ENCODE measurements around the gene NACC2. TPM values are rescaled to one million over a fixed set of nuclear protein-coding genes. Genes with fewer than 3 reads are reported as not detected.

Gene NACC2
- total RNA-seq, 2 experiments from 2014 or later = 4.2 to 5.2 TPM

DNA sequence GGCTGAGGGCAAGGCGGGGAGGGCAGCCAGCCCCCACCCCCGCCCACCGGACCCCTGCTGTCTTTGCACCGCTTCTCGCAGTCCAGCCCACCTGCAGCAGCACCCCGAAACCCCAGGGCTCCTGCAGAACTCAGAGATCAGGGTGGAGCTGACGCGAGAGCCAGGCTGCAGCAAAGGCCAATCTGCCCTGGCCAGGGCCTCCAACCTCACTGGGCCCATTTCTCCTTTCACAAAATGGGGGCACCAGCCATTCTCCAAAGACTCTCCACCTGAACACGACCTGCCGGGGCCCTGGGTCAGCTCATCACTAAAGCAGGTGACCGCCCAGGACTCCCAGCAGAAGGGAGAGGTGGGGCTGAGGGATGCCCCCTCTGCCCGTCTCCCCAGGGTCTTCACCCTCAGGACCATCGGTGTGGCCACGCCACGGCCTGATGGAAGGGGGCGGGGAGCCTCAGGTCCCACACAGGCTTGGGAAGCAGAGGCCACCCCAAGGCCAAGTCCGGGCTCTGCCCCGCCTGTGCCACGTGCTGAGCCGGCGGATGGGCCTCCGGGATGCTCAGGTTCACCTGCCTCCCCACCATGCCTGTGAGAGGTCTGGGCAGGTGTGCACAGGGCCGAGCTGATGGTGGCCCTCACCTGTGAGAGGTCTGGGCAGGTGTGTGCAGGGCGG, 13.1 kb downstream of the NACC2 start:
- no peak overlapping the region for H3K27ac Mint-ChIP-seq
- no peaks in the 10 kb centered on the region for H3K36me3 Mint-ChIP-seq (ENCODE audit: low read depth)
- no peaks in the 10 kb centered on the region for H3K27me3 Mint-ChIP-seq
- H3K4me3 Mint-ChIP-seq = no peak overlapping the region
- ChIA-PET CTCF (no interaction called here), POLR2A (interaction anchor here (0.7 kb wide), 1 partner anchor 12 kb away, joined by 3 read pairs; no protein-coding TSS in a partner anchor)
- DNase-seq (no peak), ATAC-seq (no peak)
- H3K4me1 Mint-ChIP-seq = peaks cover 3% of the 10 kb centered on the region
- intact Hi-C loops (cut with DNase I, micrococcal nuclease) = no loop called here
- no peaks in the 10 kb centered on the region for H3K9me3 Mint-ChIP-seq (ENCODE audit: low read depth)

DNA sequence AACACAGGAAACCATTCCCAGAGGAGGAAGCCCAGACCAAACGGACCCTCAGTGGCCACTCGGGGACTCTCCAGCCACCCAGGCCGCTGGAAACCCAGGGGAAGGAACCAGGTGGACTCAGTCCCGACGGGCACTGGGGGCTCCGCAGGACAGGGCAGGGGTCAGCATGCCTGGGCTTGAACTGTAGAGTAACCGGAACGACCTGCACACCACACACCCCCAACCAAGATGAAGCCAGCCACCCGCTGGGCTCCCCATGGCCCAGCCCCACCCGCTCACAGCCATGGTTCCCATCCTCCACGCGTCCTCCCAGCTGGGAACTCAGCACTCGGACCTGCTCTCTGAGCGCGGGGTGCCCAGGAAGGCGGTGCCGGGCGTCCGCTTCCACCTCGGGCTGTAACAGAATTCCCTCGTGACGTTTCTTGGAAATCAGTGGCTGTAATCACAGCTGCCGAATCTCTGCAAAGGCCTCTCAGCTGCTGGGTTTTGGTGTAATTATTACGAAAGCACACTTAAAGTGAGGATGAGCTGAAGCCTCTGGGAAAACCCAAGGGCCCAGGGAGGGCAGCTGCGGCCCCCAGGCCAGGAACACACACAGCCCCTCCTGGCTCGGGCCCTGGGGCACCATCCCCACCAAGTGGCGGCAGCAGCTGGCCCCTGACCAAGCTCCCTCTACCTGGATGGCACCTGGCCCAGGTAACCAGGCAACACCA, 13.8 kb downstream of the NACC2 start:
- no peak overlapping the region for H3K4me3 Mint-ChIP-seq
- POLR2A ChIA-PET = interaction anchor here (0.7 kb wide), 1 partner anchor 13 kb away, joined by 3 read pairs; no protein-coding TSS in a partner anchor
- no peak overlapping the region for H3K27ac Mint-ChIP-seq
- no peaks in the 10 kb centered on the region for H3K9me3 Mint-ChIP-seq (ENCODE audit: low read depth)
- H3K36me3 Mint-ChIP-seq (ENCODE audit: low read depth) = no peaks in the 10 kb centered on the region
- ATAC-seq = no peak
- no peaks in the 10 kb centered on the region for H3K27me3 Mint-ChIP-seq
- DNase-seq = no peak
- intact Hi-C loops (cut with DNase I, micrococcal nuclease) = no loop called here
- peaks cover 5% of the 10 kb centered on the region for H3K4me1 Mint-ChIP-seq
- CTCF ChIA-PET = no interaction called here

DNA sequence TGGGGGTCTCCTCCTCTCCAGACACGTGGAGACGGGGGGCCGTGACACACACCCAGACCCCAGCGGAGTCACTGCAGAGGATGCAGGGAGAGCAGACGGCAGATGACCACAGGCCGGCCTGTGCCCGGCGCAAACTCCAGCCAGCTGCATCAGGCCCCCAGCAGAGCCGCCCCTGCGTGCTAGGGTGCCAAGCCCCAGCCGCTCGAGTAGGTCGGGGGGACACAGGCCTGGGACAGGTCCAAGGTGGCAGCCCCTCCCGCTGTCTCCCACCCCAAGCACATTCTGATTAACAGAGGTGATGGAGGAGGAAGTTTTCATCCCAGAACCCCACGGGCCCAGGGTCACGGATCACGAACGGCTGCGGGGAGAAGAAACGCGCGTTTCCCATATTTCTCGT, 14.4 kb downstream of the NACC2 start:
- DNase-seq = no peak
- no peak for ATAC-seq
- Mint-ChIP-seq H3K27ac (no peak overlapping the region), H3K4me3 (no peak overlapping the region), H3K9me3 (ENCODE audit: low read depth) (no peaks in the 10 kb centered on the region), H3K36me3 (ENCODE audit: low read depth) (no peaks in the 10 kb centered on the region), H3K27me3 (no peaks in the 10 kb centered on the region), H3K4me1 (peaks cover 10% of the 10 kb centered on the region)
- CTCF ChIA-PET = no interaction called here
- intact Hi-C loops (cut with DNase I, micrococcal nuclease) = no loop called here
- POLR2A ChIA-PET = no interaction called here

DNA sequence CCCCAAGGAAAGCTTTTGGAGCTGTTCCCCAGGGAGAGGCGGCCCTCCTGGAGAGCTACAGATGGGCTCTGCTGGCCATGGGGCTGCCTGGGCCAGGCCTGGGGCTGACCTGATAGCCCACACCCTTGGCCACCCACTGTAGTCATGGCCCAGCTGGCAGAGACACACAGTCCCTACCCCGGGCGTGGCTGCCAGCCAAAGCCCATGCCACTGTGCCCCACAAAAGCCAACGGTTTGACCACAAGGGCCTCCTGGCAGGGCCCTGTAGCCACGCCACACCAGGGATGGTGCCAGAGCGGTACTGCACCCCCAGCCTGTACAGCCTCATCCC, 15.2 kb downstream of the NACC2 start:
- ATAC-seq = no peak
- Mint-ChIP-seq H3K9me3 (ENCODE audit: low read depth) (no peaks in the 10 kb centered on the region), H3K27ac (no peak overlapping the region), H3K27me3 (no peaks in the 10 kb centered on the region), H3K4me1 (peaks cover 13% of the 10 kb centered on the region), H3K4me3 (no peak overlapping the region), H3K36me3 (ENCODE audit: low read depth) (no peaks in the 10 kb centered on the region)
- ChIA-PET CTCF (no interaction called here), POLR2A (no interaction called here)
- intact Hi-C loops (cut with DNase I, micrococcal nuclease) = no loop called here
- no peak for DNase-seq

DNA sequence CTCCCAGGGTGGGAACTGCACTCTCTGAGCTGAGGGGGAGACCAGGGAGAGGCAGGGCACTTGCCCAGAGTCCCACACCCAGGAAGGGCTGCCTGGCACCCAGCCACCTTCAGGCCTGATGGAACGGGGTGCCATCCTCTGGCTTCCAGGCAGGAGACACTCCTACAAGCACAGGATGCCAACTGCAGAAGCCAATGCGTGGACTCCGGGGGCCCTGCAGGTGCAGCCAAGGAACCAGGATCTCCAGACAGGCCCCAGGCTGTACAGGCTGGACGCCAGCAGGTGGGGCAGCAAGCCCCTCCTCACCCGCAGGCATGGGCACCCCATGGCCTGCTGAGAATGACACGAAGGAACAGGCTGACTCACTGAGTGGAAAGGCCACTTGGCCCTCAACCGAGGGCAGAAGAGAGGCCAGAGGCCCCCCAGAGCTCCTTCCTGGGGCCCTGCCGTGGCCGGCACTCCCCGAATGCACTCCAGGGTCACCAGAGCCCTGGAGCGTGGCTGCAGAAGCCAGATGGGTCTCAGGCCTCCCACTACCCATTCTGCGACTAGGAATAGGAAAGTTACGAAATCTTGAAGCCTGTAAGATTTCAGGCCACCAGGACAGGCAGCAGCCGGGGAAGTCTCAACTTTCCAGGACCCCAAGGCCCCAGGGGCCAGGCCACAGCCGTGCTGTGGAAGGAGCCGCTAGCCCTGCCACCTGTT, 15.7 kb downstream of the NACC2 start:
- Mint-ChIP-seq H3K4me3 (no peak overlapping the region), H3K36me3 (ENCODE audit: low read depth) (no peaks in the 10 kb centered on the region), H3K27ac (no peak overlapping the region), H3K9me3 (ENCODE audit: low read depth) (no peaks in the 10 kb centered on the region), H3K27me3 (no peaks in the 10 kb centered on the region), H3K4me1 (peaks cover 10% of the 10 kb centered on the region)
- ATAC-seq (no peak), DNase-seq (no peak)
- intact Hi-C loops (cut with DNase I, micrococcal nuclease) = no loop called here
- POLR2A ChIA-PET = no interaction called here
- CTCF ChIA-PET = no interaction called here

DNA sequence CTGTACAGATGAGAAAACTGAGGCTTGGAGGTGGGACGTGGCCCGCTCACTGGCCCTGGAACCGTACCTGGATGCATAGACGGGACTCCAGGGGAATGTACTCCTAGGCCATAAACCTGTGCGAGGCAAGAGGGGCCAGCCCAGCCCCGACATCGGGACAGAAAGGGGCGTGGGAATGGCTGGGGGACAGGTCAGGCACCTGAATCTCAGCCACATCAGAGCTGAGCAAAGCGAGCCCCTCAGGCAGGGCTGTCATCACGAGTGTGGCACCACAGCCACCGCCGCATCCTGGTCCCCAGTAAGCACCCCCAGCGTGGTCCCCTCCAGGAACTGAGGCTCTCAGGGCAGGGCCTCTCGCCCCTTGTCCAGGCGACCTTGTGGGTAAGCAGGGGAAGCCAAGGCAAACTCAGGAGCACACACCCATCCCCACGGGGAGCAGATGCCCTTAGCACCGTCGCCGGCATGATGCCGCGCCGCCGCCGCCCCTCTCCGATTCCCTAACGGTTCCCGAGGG, 16.5 kb downstream of the NACC2 start:
- intact Hi-C loops (cut with DNase I, micrococcal nuclease) = no loop called here
- H3K36me3 Mint-ChIP-seq (ENCODE audit: low read depth) = no peaks in the 10 kb centered on the region
- ChIA-PET POLR2A (no interaction called here), CTCF (no interaction called here)
- no peaks in the 10 kb centered on the region for H3K9me3 Mint-ChIP-seq (ENCODE audit: low read depth)
- H3K27me3 Mint-ChIP-seq = no peaks in the 10 kb centered on the region
- no peak for DNase-seq
- no peak overlapping the region for H3K4me3 Mint-ChIP-seq
- no peak for ATAC-seq
- peaks cover 10% of the 10 kb centered on the region for H3K4me1 Mint-ChIP-seq
- H3K27ac Mint-ChIP-seq = no peak overlapping the region

DNA sequence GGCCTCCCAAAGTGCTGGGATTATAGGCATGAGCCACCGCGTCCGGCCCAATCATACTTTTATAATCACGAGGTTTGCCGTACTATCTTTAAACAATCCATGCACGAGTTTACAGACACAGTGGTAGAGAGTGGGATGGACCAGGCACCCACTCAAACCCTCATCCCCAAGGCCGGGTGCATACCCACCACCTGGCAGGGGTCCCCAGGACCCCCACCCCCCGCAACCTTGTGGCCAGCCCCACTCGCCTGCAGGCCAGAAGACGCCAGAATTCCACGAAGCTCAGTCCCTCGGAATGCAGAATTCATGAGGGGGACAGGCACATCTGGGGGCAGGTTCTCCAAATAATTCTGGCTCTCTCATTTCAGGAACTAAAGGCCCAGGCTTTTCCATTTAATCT, 17.1 kb downstream of the NACC2 start:
- no peaks in the 10 kb centered on the region for H3K27me3 Mint-ChIP-seq
- no peak overlapping the region for H3K27ac Mint-ChIP-seq
- H3K4me1 Mint-ChIP-seq = peaks cover 10% of the 10 kb centered on the region
- ChIA-PET CTCF (no interaction called here), POLR2A (no interaction called here)
- intact Hi-C loops (cut with DNase I, micrococcal nuclease) = no loop called here
- no peaks in the 10 kb centered on the region for H3K36me3 Mint-ChIP-seq (ENCODE audit: low read depth)
- no peak for DNase-seq
- ATAC-seq = no peak
- no peak overlapping the region for H3K4me3 Mint-ChIP-seq
- H3K9me3 Mint-ChIP-seq (ENCODE audit: low read depth) = no peaks in the 10 kb centered on the region

DNA sequence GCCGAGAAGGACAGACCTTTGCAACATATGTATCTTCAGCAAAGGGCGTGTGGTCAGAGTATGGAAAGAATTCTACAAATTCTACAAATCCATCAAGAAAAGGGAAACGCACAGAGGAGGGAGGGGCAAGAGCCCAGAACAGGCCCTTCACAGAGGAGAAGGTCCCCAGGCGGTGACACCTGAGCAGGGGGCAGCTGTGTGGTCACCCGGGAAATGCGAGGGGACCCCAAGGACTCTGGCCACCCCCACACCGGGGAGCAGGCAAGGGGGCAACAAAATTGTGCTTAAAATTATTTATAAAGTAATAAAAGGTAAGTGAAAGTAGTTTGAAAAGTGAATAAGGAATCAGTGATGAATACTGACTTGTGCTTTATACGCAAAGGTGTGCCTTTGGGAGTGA, 17.6 kb downstream of the NACC2 start:
- no peak for DNase-seq
- Mint-ChIP-seq H3K4me1 (peaks cover 10% of the 10 kb centered on the region), H3K27me3 (no peaks in the 10 kb centered on the region), H3K27ac (no peak overlapping the region), H3K4me3 (no peak overlapping the region), H3K9me3 (ENCODE audit: low read depth) (no peaks in the 10 kb centered on the region), H3K36me3 (ENCODE audit: low read depth) (no peaks in the 10 kb centered on the region)
- intact Hi-C loops (cut with DNase I, micrococcal nuclease) = no loop called here
- CTCF ChIA-PET = interaction anchor here (0.7 kb wide), 1 partner anchor 314 kb away, joined by 3 read pairs; no protein-coding TSS in a partner anchor
- no peak for ATAC-seq
- POLR2A ChIA-PET = no interaction called here

DNA sequence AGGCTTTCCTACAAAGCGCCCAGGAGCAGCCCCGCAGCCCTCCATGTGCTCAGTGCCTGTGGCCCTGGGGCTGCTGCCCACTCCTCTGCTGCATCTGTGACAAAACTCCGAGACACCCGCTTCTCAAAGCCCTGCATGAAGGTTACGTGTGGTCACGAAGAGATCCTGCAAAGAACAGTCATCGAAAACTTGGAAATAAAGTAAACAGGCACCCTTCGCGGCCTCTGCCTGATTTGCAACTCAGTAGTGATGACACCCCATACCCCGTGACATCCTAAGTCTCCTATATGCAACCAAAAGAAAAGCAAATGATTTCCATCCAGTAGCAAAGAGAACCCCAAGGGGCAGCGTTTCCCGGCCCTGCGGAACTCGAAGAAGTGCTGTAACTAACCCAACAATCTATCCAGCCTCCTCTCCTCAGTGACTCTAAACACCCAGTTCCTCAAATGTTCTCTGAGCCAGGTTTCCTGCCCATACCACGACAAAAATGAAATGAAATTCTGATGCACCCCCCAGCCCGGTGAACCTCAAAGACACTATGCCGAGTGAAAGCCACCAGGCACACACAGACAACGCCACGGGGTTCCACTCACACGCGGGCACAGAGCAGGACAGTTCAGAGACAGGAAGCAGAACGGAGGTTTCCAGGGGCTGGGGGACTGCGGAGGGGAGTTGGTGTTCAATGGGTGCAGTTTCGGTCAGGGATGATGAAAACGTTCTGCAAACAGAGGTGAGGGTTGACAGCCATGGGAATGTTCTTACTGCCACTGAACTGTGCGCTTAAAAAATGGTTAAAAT, 19.0 kb downstream of the NACC2 start:
- Mint-ChIP-seq H3K27ac (peak overlapping the region; percentile 28), H3K4me3 (no peak overlapping the region), H3K9me3 (ENCODE audit: low read depth) (no peaks in the 10 kb centered on the region), H3K36me3 (ENCODE audit: low read depth) (no peaks in the 10 kb centered on the region), H3K27me3 (no peaks in the 10 kb centered on the region), H3K4me1 (peaks cover 10% of the 10 kb centered on the region)
- ChIA-PET POLR2A (no interaction called here), CTCF (no interaction called here)
- intact Hi-C loops (cut with DNase I, micrococcal nuclease) = no loop called here
- peak; percentile 47 for DNase-seq
- ATAC-seq = peak; percentile 82

DNA sequence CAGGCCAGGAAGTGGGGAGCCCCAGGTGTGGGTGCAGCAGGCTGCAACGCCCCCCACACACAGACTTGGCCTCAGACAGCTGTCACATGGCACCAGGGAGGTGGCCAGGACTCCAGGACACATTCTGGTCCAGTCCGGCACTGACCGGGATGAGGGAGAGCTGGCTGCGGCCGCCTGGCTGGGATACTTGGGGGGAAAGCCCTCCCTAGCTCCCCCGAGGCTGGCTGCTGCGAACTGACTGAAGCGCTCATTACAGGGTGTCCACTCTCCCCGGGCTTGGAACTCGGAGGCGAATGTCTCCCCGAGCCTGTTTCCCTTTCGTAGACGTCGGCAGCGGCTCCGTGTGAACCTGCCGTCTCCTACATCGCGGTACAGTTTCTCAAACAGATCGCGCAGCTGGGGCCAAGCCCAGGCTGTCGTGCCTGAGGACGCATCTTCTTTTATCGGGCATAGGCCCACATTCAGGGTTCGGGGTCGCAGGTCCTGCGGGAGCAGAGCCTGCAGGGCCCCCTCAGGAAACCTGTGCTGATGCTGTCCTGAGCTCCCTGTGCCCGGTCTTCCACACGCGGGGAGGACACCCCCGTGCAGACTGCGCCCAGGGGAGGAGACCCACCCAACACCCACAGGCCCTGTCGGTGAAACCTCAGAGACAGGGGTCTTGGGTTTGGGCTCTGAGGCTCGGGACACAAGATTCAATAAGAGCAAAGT, 19.8 kb downstream of the NACC2 start:
- Mint-ChIP-seq H3K9me3 (ENCODE audit: low read depth) (no peaks in the 10 kb centered on the region), H3K4me1 (peaks cover 10% of the 10 kb centered on the region), H3K36me3 (ENCODE audit: low read depth) (no peaks in the 10 kb centered on the region), H3K27me3 (no peaks in the 10 kb centered on the region), H3K27ac (no peak overlapping the region), H3K4me3 (no peak overlapping the region)
- DNase-seq = no peak
- ATAC-seq = no peak
- CTCF ChIA-PET = no interaction called here
- intact Hi-C loops (cut with DNase I, micrococcal nuclease) = no loop called here
- POLR2A ChIA-PET = no interaction called here

DNA sequence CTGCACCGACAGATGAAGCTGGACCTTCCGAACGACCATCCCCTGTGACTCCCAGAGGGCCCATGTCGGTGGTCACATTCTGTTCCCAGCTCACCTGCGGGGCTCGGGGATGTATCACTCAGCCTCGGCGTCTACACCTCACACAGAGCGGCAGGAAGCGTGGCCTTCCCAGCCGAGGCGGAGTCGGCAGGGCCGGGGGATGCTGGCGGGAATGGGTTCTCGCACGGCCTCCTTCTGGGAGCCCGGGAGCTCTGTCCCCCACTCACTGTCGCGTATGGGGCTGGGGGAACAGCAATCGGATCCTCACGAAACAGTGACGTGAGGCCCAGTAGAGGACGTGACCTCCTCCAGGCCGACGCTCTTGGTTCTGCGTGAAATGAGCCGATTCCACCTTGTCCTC, 20.4 kb downstream of the NACC2 start:
- peaks cover 10% of the 10 kb centered on the region for H3K4me1 Mint-ChIP-seq
- H3K27ac Mint-ChIP-seq = no peak overlapping the region
- H3K36me3 Mint-ChIP-seq (ENCODE audit: low read depth) = peaks cover 3% of the 10 kb centered on the region
- intact Hi-C loops (cut with DNase I, micrococcal nuclease) = no loop called here
- ATAC-seq = no peak
- CTCF ChIA-PET = no interaction called here
- no peak for DNase-seq
- H3K27me3 Mint-ChIP-seq = no peaks in the 10 kb centered on the region
- no peaks in the 10 kb centered on the region for H3K9me3 Mint-ChIP-seq (ENCODE audit: low read depth)
- POLR2A ChIA-PET = no interaction called here
- no peak overlapping the region for H3K4me3 Mint-ChIP-seq

Data from activated CD4-positive, alpha-beta T cell treated with anti-CD3 and anti-CD28 coated beads for 36 hours (primary cell).